Kidney epithelial cell (primary cell): Measurements from ENCODE around the gene TRPC4AP. TPM values are rescaled to one million over a fixed set of nuclear protein-coding genes. Genes with fewer than 3 reads are reported as not detected.

Experiments used
- DNase-seq: peaks from one replicate; pipeline ENCODE4 v3.0.0-alpha.2; 2010; ENCODE audit warnings: low read depth
- H3K27me3 ChIP-seq: 2 replicates; pipeline ENCODE4 v1.6.0; 2011; ENCODE audit warnings: low read length; ENCODE audit not compliant: control insufficient read depth, insufficient read depth
- H3K36me3 ChIP-seq: 2 replicates; pipeline ENCODE4 v1.5.1; 2011; ENCODE audit warnings: low read length; ENCODE audit not compliant: control insufficient read depth, insufficient read depth
- H3K4me3 ChIP-seq: 2 replicates; pipeline ENCODE4 v1.5.1; 2011; ENCODE audit warnings: low read depth, mild to moderate bottlenecking, control low read depth, low read length
- CTCF ChIP-seq: IDR thresholded peaks from 2 replicates; pipeline ENCODE4 v1.5.1; 2011; ENCODE audit warnings: mild to moderate bottlenecking, moderate library complexity, low read length, control low read depth, inconsistent platforms; ENCODE audit not compliant: insufficient read depth, poor library complexity, severe bottlenecking
- total RNA-seq: library from RNA; depleted of rRNA; stranded (reverse); fragments of >200 nt; gene quantifications from 2 replicates; pipeline ENCODE4 v1.2.3, GENCODE V29; 2015

Gene TRPC4AP
- total RNA-seq, 1 donor from 2014 or later = 78.8 TPM

GRCh38 chr20:35133031-35133430 is 40.4 kb upstream of the TRPC4AP start:
- DNase-seq = no peak
- Histone ChIP-seq H3K4me3 (no peak overlapping the region), H3K27me3 (no peaks in the 10 kb centered on the region), H3K36me3 (peaks cover 4% of the 10 kb centered on the region)
- TF ChIP-seq CTCF = no peak

GRCh38 chr20:35131934-35132333 is 39.3 kb upstream of the TRPC4AP start:
- no peak for DNase-seq
- Histone ChIP-seq H3K36me3 (peaks cover 4% of the 10 kb centered on the region), H3K27me3 (no peaks in the 10 kb centered on the region), H3K4me3 (no peak overlapping the region)
- TF ChIP-seq CTCF = no peak

- peaks cover 3% of the 10 kb centered on the region for H3K36me3 ChIP-seq
- DNase-seq = no peak
- no peak overlapping the region for H3K4me3 ChIP-seq
- no peak for TF ChIP-seq CTCF
- H3K27me3 ChIP-seq = no peaks in the 10 kb centered on the region
Observed at GRCh38 chr20:35129647-35130069, 37.1 kb upstream of the TRPC4AP start.

DNA sequence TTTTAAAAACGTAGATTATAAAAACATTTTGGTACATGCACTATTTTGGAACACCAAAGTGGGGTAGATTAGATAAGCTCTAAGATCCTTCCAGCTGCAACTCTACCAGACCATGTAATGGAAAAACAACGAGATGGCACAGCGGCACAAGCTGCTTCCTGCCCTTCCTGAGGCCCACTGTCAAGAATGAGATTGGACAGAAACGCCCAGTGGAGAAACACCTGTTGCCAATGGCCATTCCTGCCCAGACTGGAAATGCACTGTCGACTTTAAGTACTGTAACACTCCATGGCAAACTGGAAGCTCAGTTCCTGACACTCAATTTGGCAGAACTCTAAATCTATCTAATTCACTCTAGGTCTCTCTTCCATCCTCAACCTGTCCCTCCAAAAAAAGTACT is 33.1 kb upstream of the TRPC4AP start:
- Histone ChIP-seq H3K4me3 (no peak overlapping the region), H3K36me3 (peaks cover 2% of the 10 kb centered on the region), H3K27me3 (no peaks in the 10 kb centered on the region)
- DNase-seq = no peak
- TF ChIP-seq CTCF = no peak

DNA sequence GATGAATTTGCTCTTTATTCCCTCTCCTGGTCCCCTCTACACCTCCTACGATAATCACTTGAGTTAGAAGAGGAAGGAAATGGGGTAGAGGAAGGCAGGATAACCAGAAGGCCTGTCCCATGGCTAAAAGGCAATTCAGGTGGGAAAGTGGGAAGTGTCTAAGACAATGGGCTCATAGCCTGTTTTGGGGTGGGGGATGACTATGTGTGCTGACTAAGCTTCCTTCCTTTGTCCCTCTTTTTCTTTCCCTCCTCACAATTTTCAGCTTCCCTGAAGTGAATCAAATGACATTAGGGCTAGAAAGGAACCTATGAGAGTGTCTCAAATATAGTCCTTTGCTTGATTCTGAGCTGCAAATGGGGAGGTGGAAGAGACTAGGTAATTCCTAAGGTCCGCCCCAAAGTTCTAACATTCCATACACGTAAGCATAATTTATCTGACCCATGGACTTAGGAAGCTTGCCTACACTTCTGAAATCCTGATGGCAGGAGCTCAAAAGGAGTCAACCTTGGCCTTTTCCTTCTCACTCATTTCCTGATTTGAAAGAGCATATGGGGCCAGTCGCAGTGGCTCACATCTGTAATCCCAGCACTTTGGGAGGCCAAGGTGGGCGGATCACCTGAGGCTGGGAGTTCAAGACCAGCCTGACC is 30.3 kb upstream of the TRPC4AP start:
- no peak for DNase-seq
- Histone ChIP-seq H3K36me3 (peaks cover 3% of the 10 kb centered on the region), H3K27me3 (no peaks in the 10 kb centered on the region), H3K4me3 (no peak overlapping the region)
- no peak for TF ChIP-seq CTCF

DNA sequence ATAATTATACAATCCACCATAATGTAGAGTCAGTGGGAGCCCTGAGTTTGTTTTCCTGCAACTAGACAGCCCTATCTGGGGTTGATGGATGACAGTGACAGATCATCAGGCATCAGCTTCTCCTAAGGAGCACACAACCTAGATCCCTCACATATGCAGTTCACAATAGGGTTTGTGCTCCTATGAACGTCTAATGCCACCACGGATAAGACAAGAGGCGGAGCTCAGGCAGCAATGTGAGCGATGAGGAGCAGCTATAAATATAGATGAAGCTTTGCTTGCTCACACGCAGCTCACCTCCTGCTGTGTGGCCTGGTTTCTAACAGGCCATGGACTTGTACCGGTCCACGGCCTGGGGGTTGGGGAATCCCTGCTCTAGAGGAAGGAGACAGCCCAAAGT is 28.6 kb upstream of the TRPC4AP start:
- H3K36me3 ChIP-seq = peaks cover 3% of the 10 kb centered on the region
- TF ChIP-seq CTCF = no peak
- DNase-seq = no peak
- H3K4me3 ChIP-seq = no peak overlapping the region
- H3K27me3 ChIP-seq = no peaks in the 10 kb centered on the region
